HG03066 (cell line): Measurements from ENCODE around the gene RBMY1F.
"Not testable (repeated sequence)": the region's sequence is repeated elsewhere in the genome, so short reads cannot be mapped to it uniquely, and the experiment has no call there.

Source experiments
- ATAC-seq: cut with Tn5 transposase; IDR thresholded peaks from one replicate; pipeline ENCODE4 v1.9.1; 2021; ENCODE audit warnings: low read depth; ENCODE audit not compliant: unreplicated experiment

RBMY1F gene

DNA sequence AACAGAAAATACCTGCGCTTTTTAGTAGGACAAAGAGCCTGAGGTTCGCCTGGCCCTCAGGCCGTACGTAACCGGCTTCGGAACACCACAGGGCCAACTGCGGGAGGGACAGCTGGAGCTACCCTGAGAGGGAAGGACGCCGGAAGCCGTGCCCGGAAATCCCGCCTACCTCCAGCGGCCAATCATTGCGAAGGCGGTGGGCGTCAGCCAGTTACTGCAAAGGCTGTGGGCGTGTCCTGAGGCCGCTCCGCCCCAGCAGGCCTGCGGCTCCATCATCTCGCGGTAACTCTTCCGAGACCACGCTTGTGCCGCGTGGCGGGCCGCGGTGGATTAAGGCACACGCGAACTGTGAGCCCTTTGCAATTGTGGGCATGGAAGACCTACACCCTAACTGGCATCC, at the start of gene RBMY1F:
RBMY1F (minus strand) TSS at position 101 of the 400 bp plus-strand sequence. CDS start 1,954 bp downstream, outside the sequence.
- not testable (repeated sequence) for ATAC-seq

- not testable (repeated sequence) for ATAC-seq
Observed at GRCh38 chrY:22151144-22151543, 31.6 kb downstream of the RBMY1F start.

- ATAC-seq = not testable (repeated sequence)
Observed at GRCh38 chrY:22141011-22141695, 41.6 kb downstream of the RBMY1F start.

DNA sequence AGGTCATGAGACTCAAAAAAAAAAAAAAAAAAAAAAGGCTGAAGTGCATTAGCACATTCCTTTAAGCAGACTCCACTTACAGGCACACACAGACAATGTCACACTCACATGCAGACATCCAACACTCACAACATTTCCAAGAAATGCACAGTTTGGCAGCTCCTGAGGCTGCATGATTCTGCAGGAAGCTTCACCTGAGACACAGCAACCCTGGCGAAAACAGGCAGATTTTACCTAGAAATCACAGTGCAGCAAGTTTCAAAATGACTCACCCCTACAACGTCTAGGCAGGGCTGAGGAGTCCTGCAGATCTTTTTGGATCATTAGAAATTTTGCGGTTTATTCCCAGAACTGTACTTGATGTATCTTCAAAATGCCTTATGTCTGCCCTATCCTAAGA, 48.0 kb downstream of the RBMY1F start:
- not testable (repeated sequence) for ATAC-seq

- not testable (repeated sequence) for ATAC-seq
Observed at GRCh38 chrY:22130494-22130893, 52.2 kb downstream of the RBMY1F start.
